A673 (cell line): ENCODE results near the gene PSTPIP1. TPM values are rescaled to one million over a fixed set of nuclear protein-coding genes. Genes with fewer than 3 reads are reported as not detected.

Experiments used
- BruUV-seq: library from RNA; stranded (reverse); fragments of 400-500 nt; replicated peaks from 2 replicates; lab custom pipeline; 2021; lab: Mats Ljungman, UMichigan
- CTCF ChIA-PET: fragments of 300-600 bp; sonication (Branson Sonifier 250); formaldehyde crosslinking; loops from one replicate; lab custom pipeline; 2022; ENCODE audit warnings: antibody characterized with exemption; lab: Charles Lee
- POLR2A ChIA-PET: fragments of 300-600 bp; sonication (Branson Sonifier 250); formaldehyde crosslinking; loops from one replicate; lab custom pipeline; 2022; ENCODE audit warnings: antibody characterized with exemption; ENCODE audit not compliant: low non-redundant PET; lab: Charles Lee
- DNase-seq: peaks from one replicate; pipeline ENCODE4 v3.0.0-alpha.2; 2015; ENCODE audit warnings: low spot score
- H3K27ac ChIP-seq: fragments of 200-600 bp; sonication (generic); 2 replicates; pipeline ENCODE4 v1.5.1; 2016; ENCODE audit warnings: mixed run types, low read depth, mild to moderate bottlenecking, mixed read lengths, antibody characterized with exemption, low read length; ENCODE audit not compliant: poor library complexity, severe bottlenecking
- H3K27me3 ChIP-seq: fragments of 200-600 bp; sonication (generic); replicated peaks from 2 replicates; pipeline ENCODE4 v1.6.1; 2017; ENCODE audit warnings: mixed run types, low read depth, mild to moderate bottlenecking, mixed read lengths, antibody characterized with exemption, low read length; ENCODE audit not compliant: insufficient read depth, poor library complexity
- H3K36me3 ChIP-seq: fragments of 200-600 bp; sonication (generic); 2 replicates; pipeline ENCODE4 v1.6.1; 2016; ENCODE audit warnings: mixed run types, mild to moderate bottlenecking, mixed read lengths, antibody characterized with exemption, low read length; ENCODE audit not compliant: insufficient read depth, poor library complexity, severe bottlenecking
- H3K4me1 ChIP-seq: fragments of 200-600 bp; sonication (generic); 2 replicates; pipeline ENCODE4 v1.6.1; 2017; ENCODE audit warnings: mixed run types, mild to moderate bottlenecking, mixed read lengths, antibody characterized with exemption, low read length; ENCODE audit not compliant: insufficient read depth, poor library complexity, severe bottlenecking
- H3K4me3 ChIP-seq: fragments of 200-600 bp; sonication (generic); 2 replicates; pipeline ENCODE4 v1.5.1; 2016; ENCODE audit warnings: low read depth, mixed run types, mild to moderate bottlenecking, mixed read lengths, low read length; ENCODE audit not compliant: poor library complexity, severe bottlenecking
- H3K9me3 ChIP-seq: fragments of 200-600 bp; sonication (generic); 2 replicates; pipeline ENCODE4 v1.6.1; 2016; ENCODE audit warnings: mixed run types, low read depth, mild to moderate bottlenecking, mixed read lengths, antibody characterized with exemption, low read length; ENCODE audit not compliant: poor library complexity, severe bottlenecking
- CTCF ChIP-seq: fragments of 300-800, 200-600 bp; sonication (generic); conservative IDR thresholded peaks from 2 replicates; pipeline ENCODE4 v1.5.1; 2017; ENCODE audit warnings: low read depth, mild to moderate bottlenecking, antibody characterized with exemption, low read length, moderate library complexity, mixed read lengths
- EZH2 ChIP-seq: fragments of 200-600 bp; sonication (generic); IDR thresholded peaks from 2 replicates; pipeline ENCODE4 v1.6.1; 2017; ENCODE audit warnings: borderline replicate concordance, low read depth, mild to moderate bottlenecking, mixed read lengths, antibody characterized with exemption, low read length; ENCODE audit not compliant: poor library complexity, severe bottlenecking
- intact Hi-C: fragments of 100-400 bp; cut with micrococcal nuclease; formaldehyde crosslinking; loops from one replicate; pipeline ENCODE4 v1.10.0; 2022; ENCODE audit not compliant: unreplicated experiment
- total RNA-seq: library from RNA; stranded (reverse); gene quantifications from 2 replicates; pipeline ENCODE4 v1.2.3, GENCODE V29; 2021

Gene PSTPIP1
- total RNA-seq, 1 experiment from 2014 or later, result not detected

GRCh38 chr15:76982356-76982755 lies 12.6 kb upstream of the PSTPIP1 start:
- Histone ChIP-seq H3K36me3 (no peaks in the 10 kb centered on the region), H3K4me1 (no peaks in the 10 kb centered on the region), H3K27me3 (no peaks in the 10 kb centered on the region), H3K4me3 (no peak overlapping the region), H3K9me3 (no peaks in the 10 kb centered on the region), H3K27ac (no peak overlapping the region)
- BruUV-seq, result no TSS peak
- TF ChIP-seq EZH2 (no peak), CTCF (no peak)
- intact Hi-C loops, result no loop called here
- POLR2A ChIA-PET, result no interaction called here
- CTCF ChIA-PET, result no interaction called here
- DNase-seq, result no peak

- intact Hi-C loops, result no loop called here
- CTCF ChIA-PET, result no interaction called here
- no peaks in the 10 kb centered on the region for H3K27me3 ChIP-seq
- no TSS peak for BruUV-seq
- DNase-seq, result no peak
- H3K9me3 ChIP-seq, result no peaks in the 10 kb centered on the region
- H3K27ac ChIP-seq, result no peak overlapping the region
- POLR2A ChIA-PET, result no interaction called here
- TF ChIP-seq CTCF (no peak), EZH2 (no peak)
- H3K4me3 ChIP-seq, result no peak overlapping the region
- no peaks in the 10 kb centered on the region for H3K4me1 ChIP-seq
- H3K36me3 ChIP-seq, result no peaks in the 10 kb centered on the region
These were observed 12.2 kb upstream of the PSTPIP1 start for GRCh38 chr15:76982756-76983155.

- Histone ChIP-seq H3K4me1 (no peaks in the 10 kb centered on the region), H3K27me3 (no peaks in the 10 kb centered on the region), H3K9me3 (no peaks in the 10 kb centered on the region), H3K4me3 (no peak overlapping the region), H3K27ac (no peak overlapping the region), H3K36me3 (no peaks in the 10 kb centered on the region)
- intact Hi-C loops, result no loop called here
- BruUV-seq, result no TSS peak
- CTCF ChIA-PET, result no interaction called here
- DNase-seq, result no peak
- TF ChIP-seq CTCF (no peak), EZH2 (no peak)
- POLR2A ChIA-PET, result no interaction called here
These were observed 11.1 kb upstream of the PSTPIP1 start for GRCh38 chr15:76983590-76984375.
